Panc1 (cell line): ENCODE data around the gene HOATZ. TPM values are rescaled to one million over a fixed set of nuclear protein-coding genes. Genes with fewer than 3 reads are reported as not detected.

Source experiments
- ATAC-seq: fragments of 200-7000 bp; cut with Tn5 transposase; 2 replicates; pipeline ENCODE4 v1.9.1; 2020; ENCODE audit warnings: mild to moderate bottlenecking, moderate library complexity
- BruUV-seq: library from RNA; stranded (reverse); fragments of 400-500 nt; replicated peaks from 2 replicates; lab custom pipeline; 2021; lab: Mats Ljungman, UMichigan
- CTCF ChIA-PET: fragments of 300-600 bp; sonication (Branson Sonifier 250); formaldehyde crosslinking; loops from one replicate; lab custom pipeline; 2022; ENCODE audit warnings: antibody characterized with exemption; lab: Charles Lee
- POLR2A ChIA-PET: fragments of 300-600 bp; sonication (Branson Sonifier 250); formaldehyde crosslinking; loops from one replicate; lab custom pipeline; 2022; ENCODE audit warnings: antibody characterized with exemption; lab: Charles Lee
- DNase-seq: peaks from one replicate; pipeline ENCODE4 v3.0.0-alpha.2; 2010; ENCODE audit warnings: low read depth, low spot score
- H3K27ac ChIP-seq: 2 replicates; pipeline ENCODE4 v1.5.1; 2011; ENCODE audit warnings: mild to moderate bottlenecking, low read length, inconsistent platforms
- H3K27me3 ChIP-seq: fragments of 200-500 bp; sonication (Bioruptor generic); 2 replicates; pipeline ENCODE4 v1.6.0; 2014; ENCODE audit warnings: low read length, inconsistent platforms; ENCODE audit not compliant: control insufficient read depth, insufficient read depth
- H3K36me3 ChIP-seq: fragments of 200-500 bp; sonication (Bioruptor generic); 2 replicates; pipeline ENCODE4 v1.5.1; 2014; ENCODE audit warnings: inconsistent platforms, mild to moderate bottlenecking, low read length, moderate library complexity; ENCODE audit not compliant: control insufficient read depth, insufficient read depth
- H3K4me1 ChIP-seq: 2 replicates; pipeline ENCODE4 v1.5.1; 2011; ENCODE audit warnings: inconsistent platforms, mild to moderate bottlenecking, low read length, moderate library complexity; ENCODE audit not compliant: control insufficient read depth, insufficient read depth
- H3K4me3 ChIP-seq, 2 experiments: 2 replicates each; pipeline ENCODE4 v1.5.1; 2011 to 2012; ENCODE audit warnings: low read depth in 2 of 2, low read length in 2 of 2, mild to moderate bottlenecking in 2 of 2, inconsistent platforms in 1 of 2, moderate library complexity in 1 of 2
- H3K9me3 ChIP-seq: fragments of 200-500 bp; sonication (Bioruptor generic); 2 replicates; pipeline ENCODE4 v1.5.1; 2014; ENCODE audit warnings: low read depth, mild to moderate bottlenecking, inconsistent platforms, low read length, moderate library complexity; ENCODE audit not compliant: control insufficient read depth, insufficient read depth
- POLR2AphosphoS5 ChIP-seq: IDR thresholded peaks from 2 replicates; pipeline ENCODE4 v1.6.1; 2012; ENCODE audit warnings: mild to moderate bottlenecking, low read depth, low read length, moderate library complexity
- SIN3A ChIP-seq: IDR thresholded peaks from 2 replicates; pipeline ENCODE4 v1.6.1; 2012; ENCODE audit warnings: low read depth, mild to moderate bottlenecking, low read length, moderate library complexity, borderline replicate concordance; ENCODE audit not compliant: insufficient read depth
- TCF7L2 ChIP-seq: IDR thresholded peaks from 2 replicates; pipeline ENCODE4 v1.6.1; 2011; ENCODE audit warnings: mild to moderate bottlenecking, low read depth, low read length, inconsistent platforms
- in situ Hi-C: cut with HindIII; loops from 2 replicates; pipeline ENCODE4 v1.10.0; 2016; ENCODE audit warnings: low sequenced_read_pairs, low pct_unique_long_range_greater_than_20kb
- intact Hi-C: fragments of 100-400 bp; cut with micrococcal nuclease; formaldehyde crosslinking; loops from one replicate; pipeline ENCODE4 v1.10.0; 2022; ENCODE audit not compliant: unreplicated experiment
- total RNA-seq: library from RNA; stranded (reverse); gene quantifications from one replicate; pipeline ENCODE4 v1.2.1, GENCODE V29; 2021; ENCODE audit not compliant: unreplicated experiment
- TF ChIP-seq, protein P1 (sequence below): fragments of 450-650 bp; IDR thresholded peaks from 2 replicates; pipeline ENCODE4 v1.5.1; 2017; ENCODE audit warnings: mild to moderate bottlenecking
- TF ChIP-seq, protein P2 (sequence below), 2 experiments: IDR thresholded peaks; 2 replicates each; pipeline ENCODE4 v1.6.1; 2011 to 2012; ENCODE audit warnings: low read depth in 2 of 2, control low read depth in 1 of 2, low read length in 1 of 2, mild to moderate bottlenecking in 1 of 2, moderate library complexity in 1 of 2; ENCODE audit not compliant: insufficient read depth in 1 of 2

The HOATZ gene
- total RNA-seq, 1 experiment from 2014 or later, result not detected

GRCh38 chr11:111528557-111528956, 14.0 kb downstream of the HOATZ start:
- CTCF ChIA-PET, result no interaction called here
- Histone ChIP-seq H3K27me3 (no peaks in the 10 kb centered on the region; the same call in 1 of the 2 replicates), H3K9me3 (no peaks in the 10 kb centered on the region), H3K4me3 (no peak overlapping the region), H3K27ac (no peak overlapping the region), H3K4me1 (peaks cover 4% of the 10 kb centered on the region; the same call in 1 of the 2 replicates), H3K36me3 (no peaks in the 10 kb centered on the region)
- POLR2A ChIA-PET, result no interaction called here
- TF ChIP-seq SIN3A (no peak), POLR2AphosphoS5 (no peak)
- TF ChIP-seq, protein P1, sequence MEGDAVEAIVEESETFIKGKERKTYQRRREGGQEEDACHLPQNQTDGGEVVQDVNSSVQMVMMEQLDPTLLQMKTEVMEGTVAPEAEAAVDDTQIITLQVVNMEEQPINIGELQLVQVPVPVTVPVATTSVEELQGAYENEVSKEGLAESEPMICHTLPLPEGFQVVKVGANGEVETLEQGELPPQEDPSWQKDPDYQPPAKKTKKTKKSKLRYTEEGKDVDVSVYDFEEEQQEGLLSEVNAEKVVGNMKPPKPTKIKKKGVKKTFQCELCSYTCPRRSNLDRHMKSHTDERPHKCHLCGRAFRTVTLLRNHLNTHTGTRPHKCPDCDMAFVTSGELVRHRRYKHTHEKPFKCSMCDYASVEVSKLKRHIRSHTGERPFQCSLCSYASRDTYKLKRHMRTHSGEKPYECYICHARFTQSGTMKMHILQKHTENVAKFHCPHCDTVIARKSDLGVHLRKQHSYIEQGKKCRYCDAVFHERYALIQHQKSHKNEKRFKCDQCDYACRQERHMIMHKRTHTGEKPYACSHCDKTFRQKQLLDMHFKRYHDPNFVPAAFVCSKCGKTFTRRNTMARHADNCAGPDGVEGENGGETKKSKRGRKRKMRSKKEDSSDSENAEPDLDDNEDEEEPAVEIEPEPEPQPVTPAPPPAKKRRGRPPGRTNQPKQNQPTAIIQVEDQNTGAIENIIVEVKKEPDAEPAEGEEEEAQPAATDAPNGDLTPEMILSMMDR, result peak; percentile 35; the same call in 1 of the 2 replicates
- no TSS peak for BruUV-seq
- no peak for ATAC-seq
- no peak for DNase-seq
- intact Hi-C loops (no loop called here), in situ Hi-C loops (no loop called here)

GRCh38 chr11:111530091-111530490, 15.5 kb downstream of the HOATZ start:
- intact Hi-C loops, result no loop called here
- POLR2A ChIA-PET, result no interaction called here

More at GRCh38 chr11:111530091-111530490, 15.5 kb downstream of the HOATZ start:
- ATAC-seq, result no peak
- no peak overlapping the region for H3K27ac ChIP-seq
- in situ Hi-C loops, result no loop called here
- H3K27me3 ChIP-seq, result no peaks in the 10 kb centered on the region; the same call in 1 of the 2 replicates
- CTCF ChIA-PET, result no interaction called here
- BruUV-seq, result no TSS peak
- H3K4me3 ChIP-seq, result no peak overlapping the region
- no peaks in the 10 kb centered on the region for H3K36me3 ChIP-seq
- TF ChIP-seq, protein P2, sequence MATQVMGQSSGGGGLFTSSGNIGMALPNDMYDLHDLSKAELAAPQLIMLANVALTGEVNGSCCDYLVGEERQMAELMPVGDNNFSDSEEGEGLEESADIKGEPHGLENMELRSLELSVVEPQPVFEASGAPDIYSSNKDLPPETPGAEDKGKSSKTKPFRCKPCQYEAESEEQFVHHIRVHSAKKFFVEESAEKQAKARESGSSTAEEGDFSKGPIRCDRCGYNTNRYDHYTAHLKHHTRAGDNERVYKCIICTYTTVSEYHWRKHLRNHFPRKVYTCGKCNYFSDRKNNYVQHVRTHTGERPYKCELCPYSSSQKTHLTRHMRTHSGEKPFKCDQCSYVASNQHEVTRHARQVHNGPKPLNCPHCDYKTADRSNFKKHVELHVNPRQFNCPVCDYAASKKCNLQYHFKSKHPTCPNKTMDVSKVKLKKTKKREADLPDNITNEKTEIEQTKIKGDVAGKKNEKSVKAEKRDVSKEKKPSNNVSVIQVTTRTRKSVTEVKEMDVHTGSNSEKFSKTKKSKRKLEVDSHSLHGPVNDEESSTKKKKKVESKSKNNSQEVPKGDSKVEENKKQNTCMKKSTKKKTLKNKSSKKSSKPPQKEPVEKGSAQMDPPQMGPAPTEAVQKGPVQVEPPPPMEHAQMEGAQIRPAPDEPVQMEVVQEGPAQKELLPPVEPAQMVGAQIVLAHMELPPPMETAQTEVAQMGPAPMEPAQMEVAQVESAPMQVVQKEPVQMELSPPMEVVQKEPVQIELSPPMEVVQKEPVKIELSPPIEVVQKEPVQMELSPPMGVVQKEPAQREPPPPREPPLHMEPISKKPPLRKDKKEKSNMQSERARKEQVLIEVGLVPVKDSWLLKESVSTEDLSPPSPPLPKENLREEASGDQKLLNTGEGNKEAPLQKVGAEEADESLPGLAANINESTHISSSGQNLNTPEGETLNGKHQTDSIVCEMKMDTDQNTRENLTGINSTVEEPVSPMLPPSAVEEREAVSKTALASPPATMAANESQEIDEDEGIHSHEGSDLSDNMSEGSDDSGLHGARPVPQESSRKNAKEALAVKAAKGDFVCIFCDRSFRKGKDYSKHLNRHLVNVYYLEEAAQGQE (IDR thresholded peaks at IDR 0.05; ENCODE audit: insufficient read depth in 1 of 2, low read depth in 2 of 2, low read length in 1 of 2), result no peak
- no peak for TF ChIP-seq SIN3A
- no peak for TF ChIP-seq POLR2AphosphoS5
- no peak for TF ChIP-seq TCF7L2
- TF ChIP-seq, protein P1, result no peak
- H3K4me1 ChIP-seq, result peaks cover 4% of the 10 kb centered on the region; the same call in 1 of the 2 replicates
- H3K9me3 ChIP-seq, result no peaks in the 10 kb centered on the region
- no peak for DNase-seq
